Right atrium auricular region (tissue), 2 donors: Measurements from ENCODE around the gene FAM222A. TPM values are rescaled to one million over a fixed set of nuclear protein-coding genes. Genes with fewer than 3 reads are reported as not detected.

ENCODE experiments used
- DNase-seq: peaks from one replicate; pipeline ENCODE4 v3.0.0-alpha.2; 2019; ENCODE audit warnings: low spot score
- H3K27ac ChIP-seq, 2 donors: fragments of 200-600 bp; sonication (generic); 1 replicate in 1 of 2; 2 replicates in 1 of 2; pipeline ENCODE4 v1.5.1; 2016 to 2019
- H3K27me3 ChIP-seq, 2 donors: fragments of 200-600 bp; sonication (generic); one replicate each; pipeline versions ENCODE4 v1.5.1 to v1.6.0; 2017 to 2019
- H3K36me3 ChIP-seq: fragments of 200-600 bp; sonication (generic); one replicate; pipeline ENCODE4 v1.5.1; 2016
- H3K4me1 ChIP-seq, 2 donors: fragments of 200-600 bp; sonication (generic); one replicate each; pipeline versions ENCODE4 v1.5.1 to v1.6.0; 2017 to 2019
- H3K4me3 ChIP-seq, 2 donors: fragments of 200-600 bp; sonication (generic); 1 replicate in 1 of 2; 2 replicates in 1 of 2; pipeline ENCODE4 v1.5.1; 2017 to 2019; ENCODE audit warnings: mild to moderate bottlenecking in 1 of 2, moderate library complexity in 1 of 2
- H3K9me3 ChIP-seq, 2 donors: fragments of 200-600 bp; sonication (generic); one replicate each; pipeline ENCODE4 v1.5.1; 2019
- total RNA-seq, 2 donors: library from RNA; depleted of rRNA; stranded (reverse); fragments of >200 nt; gene quantifications; one replicate each; pipeline ENCODE4 v1.1.0, GENCODE V29; 2016
- TF ChIP-seq, protein P1 (sequence below), 2 donors: fragments of 200-600 bp; sonication (generic); IDR thresholded peaks; one replicate each; pipeline ENCODE4 v1.5.1; 2019; ENCODE audit warnings: antibody characterized with exemption in 2 of 2

FAM222A gene
- total RNA-seq, 2 donors from 2014 or later, result 23.6 to 32.4 TPM

DNA sequence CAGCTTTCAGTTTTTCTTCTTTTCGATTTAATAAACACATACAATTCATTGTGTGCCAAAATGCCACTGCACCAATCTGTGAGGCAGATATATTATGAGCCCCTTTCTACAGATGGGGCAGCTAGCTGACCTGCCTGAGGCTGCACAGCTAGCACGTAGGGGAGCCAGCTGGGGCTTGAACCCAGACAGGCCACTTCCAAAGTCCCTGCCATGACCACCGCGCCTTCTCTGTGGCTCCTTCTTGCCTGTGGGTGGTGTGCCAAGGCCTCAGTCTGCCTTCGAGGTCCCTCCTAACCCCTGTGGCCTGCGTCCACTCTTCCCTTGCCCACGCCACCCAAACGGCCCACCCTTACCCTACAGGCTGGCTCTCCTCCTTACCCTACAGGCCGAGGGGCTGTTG, 16.2 kb downstream of the FAM222A start:
- TF ChIP-seq, protein P1, sequence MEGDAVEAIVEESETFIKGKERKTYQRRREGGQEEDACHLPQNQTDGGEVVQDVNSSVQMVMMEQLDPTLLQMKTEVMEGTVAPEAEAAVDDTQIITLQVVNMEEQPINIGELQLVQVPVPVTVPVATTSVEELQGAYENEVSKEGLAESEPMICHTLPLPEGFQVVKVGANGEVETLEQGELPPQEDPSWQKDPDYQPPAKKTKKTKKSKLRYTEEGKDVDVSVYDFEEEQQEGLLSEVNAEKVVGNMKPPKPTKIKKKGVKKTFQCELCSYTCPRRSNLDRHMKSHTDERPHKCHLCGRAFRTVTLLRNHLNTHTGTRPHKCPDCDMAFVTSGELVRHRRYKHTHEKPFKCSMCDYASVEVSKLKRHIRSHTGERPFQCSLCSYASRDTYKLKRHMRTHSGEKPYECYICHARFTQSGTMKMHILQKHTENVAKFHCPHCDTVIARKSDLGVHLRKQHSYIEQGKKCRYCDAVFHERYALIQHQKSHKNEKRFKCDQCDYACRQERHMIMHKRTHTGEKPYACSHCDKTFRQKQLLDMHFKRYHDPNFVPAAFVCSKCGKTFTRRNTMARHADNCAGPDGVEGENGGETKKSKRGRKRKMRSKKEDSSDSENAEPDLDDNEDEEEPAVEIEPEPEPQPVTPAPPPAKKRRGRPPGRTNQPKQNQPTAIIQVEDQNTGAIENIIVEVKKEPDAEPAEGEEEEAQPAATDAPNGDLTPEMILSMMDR (IDR thresholded peaks at IDR 0.05), result no peak
- Histone ChIP-seq H3K36me3 (no peaks in the 10 kb centered on the region), H3K27ac (no peak overlapping the region), H3K4me3 (no peak overlapping the region), H3K27me3 (no peaks in the 10 kb centered on the region), H3K4me1 (peaks cover 0 to 13% of the 10 kb centered on the region in 2 donors), H3K9me3 (no peaks in the 10 kb centered on the region)
- no peak for DNase-seq

DNA sequence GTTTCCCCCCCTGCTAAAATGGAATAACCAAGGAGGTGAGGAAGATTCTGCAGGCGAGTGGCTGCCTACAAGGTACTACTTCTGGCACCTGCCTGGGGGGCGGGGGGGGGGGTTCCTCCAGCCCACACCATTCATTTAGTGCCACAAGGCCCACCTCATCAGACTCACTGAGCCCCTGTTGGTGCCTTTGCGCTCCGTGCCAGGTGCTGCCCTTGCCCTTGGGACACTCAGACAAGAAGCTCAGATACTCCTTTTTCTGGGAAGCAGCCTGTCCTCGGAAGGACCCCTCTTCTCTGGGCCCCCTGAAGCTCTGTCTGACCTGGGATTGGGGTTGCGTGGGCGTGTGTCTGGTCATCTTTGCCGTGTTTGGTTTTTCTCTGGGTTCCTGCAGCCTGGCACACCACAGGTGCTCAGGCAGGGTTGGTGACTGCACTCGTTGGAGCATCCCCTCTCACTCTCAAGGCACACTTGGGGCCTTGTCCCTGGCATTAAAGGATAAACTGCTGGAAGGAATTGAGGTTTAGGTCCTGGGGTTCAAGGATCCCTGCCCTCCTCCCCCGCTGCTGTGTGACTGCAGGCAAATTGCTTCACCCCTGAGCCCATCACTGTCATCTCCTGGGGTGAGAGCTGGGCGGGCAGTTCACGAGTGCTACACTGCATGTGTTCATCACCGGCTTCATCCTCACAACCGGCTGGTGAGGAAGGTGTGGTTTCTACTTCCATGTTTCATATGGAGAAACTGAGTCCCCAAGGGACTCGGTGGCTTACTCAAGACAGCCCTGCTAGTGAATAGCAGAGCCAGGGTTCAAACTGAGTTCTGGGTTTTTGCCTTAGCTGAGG, 16.9 kb downstream of the FAM222A start:
- Histone ChIP-seq H3K4me1 (peaks cover 0 to 20% of the 10 kb centered on the region in 2 donors), H3K27me3 (no peaks in the 10 kb centered on the region), H3K36me3 (no peaks in the 10 kb centered on the region), H3K9me3 (no peaks in the 10 kb centered on the region), H3K27ac (no peak overlapping the region), H3K4me3 (no peak overlapping the region)
- DNase-seq, result no peak
- TF ChIP-seq, protein P1 (IDR thresholded peaks at IDR 0.05), result no peak

DNA sequence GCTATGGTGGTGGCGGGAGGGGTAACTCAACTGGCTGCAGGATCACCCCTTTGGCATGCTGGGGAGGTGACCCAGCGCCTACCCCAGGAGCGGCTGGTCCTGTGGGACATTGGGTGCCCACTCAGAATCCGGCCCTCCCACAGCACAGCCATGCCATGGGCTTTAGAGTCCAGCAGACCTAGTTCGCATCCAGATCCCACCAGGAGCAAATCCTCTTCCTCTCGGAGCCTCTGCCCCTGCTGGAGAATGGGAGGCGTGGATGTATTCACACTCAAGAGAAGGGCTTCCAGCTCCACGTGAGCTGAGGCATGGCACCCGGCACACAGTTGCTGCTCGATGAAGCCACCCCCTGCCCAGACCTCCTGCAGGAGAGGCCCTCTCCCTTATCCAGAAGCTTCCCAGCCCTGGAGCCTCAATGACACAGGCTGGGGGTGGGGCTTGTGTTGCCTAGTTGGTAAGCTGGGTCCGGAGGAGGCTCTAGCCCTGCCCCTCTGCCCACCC, 17.7 kb downstream of the FAM222A start:
- no peak for DNase-seq

DNA sequence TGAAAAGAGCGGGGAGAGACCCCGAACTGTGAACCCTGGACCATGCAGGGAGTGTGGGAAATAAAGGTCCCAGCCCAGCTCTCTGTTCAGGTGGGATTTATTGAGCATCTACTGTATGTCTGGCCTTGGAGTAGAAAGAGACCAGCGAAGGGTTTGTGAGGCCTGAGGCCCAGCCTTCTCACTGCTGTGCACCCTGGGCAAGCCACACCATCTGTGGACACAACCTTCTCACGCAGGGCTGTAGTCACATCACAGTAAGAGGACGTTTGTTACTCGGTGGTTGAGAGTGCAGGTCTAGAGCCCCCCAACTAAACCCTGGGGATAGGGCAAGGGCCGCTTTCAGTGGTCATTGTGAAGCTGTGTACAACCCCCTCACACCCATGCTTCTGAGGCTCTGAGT, 18.2 kb downstream of the FAM222A start:
- DNase-seq, result no peak
- Histone ChIP-seq H3K27ac (no peak overlapping the region), H3K4me3 (no peak overlapping the region), H3K4me1 (peaks cover 0 to 25% of the 10 kb centered on the region in 2 donors), H3K36me3 (no peaks in the 10 kb centered on the region), H3K27me3 (no peaks in the 10 kb centered on the region), H3K9me3 (no peaks in the 10 kb centered on the region)
- TF ChIP-seq, protein P1 (IDR thresholded peaks at IDR 0.05), result no peak

More for the DNA sequence above, 17.7 kb downstream of the FAM222A start:
- TF ChIP-seq, protein P1 (IDR thresholded peaks at IDR 0.05), result no peak
- Histone ChIP-seq H3K36me3 (no peaks in the 10 kb centered on the region), H3K27me3 (no peaks in the 10 kb centered on the region), H3K4me1 (peaks cover 0 to 27% of the 10 kb centered on the region in 2 donors), H3K27ac (no peak overlapping the region), H3K4me3 (no peak overlapping the region), H3K9me3 (no peaks in the 10 kb centered on the region)

DNA sequence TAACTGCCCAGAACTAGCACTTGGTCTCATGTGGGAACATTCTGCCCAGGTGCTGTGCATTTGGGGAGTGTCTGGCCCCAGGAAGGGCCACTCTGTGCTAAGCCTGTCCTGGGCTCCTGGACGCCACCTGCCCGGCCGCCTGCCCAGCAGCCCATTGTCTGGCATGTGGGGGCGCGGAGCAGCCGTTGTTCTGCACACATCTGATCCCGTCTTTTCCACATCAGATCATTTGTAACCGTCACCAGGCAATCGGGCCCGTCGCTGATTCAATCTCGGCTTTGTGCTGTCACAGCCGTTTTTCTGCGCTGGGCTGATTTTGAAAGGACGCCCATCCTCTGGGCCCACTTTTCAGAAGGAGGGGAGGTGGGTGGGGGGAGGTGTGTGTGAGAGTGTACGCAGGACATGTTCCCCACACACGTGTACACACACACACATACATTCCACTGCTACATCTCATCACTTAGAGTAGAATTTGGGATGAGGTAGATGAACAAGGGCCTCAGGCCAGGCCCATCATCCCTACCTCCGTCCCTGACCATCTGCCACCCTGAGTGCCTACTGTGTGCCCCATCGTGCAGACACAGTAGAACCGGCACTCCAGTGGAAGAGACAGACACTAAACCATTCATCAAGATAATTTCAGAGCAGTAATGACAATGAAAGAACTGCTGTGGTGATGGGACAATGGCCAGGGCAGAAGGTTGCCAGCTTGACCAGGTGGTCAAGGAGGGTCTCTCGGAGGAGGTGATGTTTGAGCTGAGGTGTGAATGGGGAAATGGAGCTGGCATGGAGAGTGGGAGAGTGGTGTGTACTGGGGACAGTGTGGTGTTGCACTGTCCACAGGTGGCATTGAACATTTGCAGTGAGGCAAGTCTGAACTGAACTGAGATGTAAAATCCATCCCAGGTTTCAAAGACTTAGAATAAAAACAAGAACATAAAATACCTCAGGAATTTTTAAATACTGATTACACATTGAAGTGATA, 19.0 kb downstream of the FAM222A start:
- TF ChIP-seq, protein P1 (IDR thresholded peaks at IDR 0.05), result no peak
- Histone ChIP-seq H3K27ac (no peak overlapping the region), H3K4me1 (peaks cover 0 to 20% of the 10 kb centered on the region in 2 donors), H3K27me3 (no peaks in the 10 kb centered on the region), H3K9me3 (no peaks in the 10 kb centered on the region), H3K36me3 (no peaks in the 10 kb centered on the region), H3K4me3 (no peak overlapping the region)
- DNase-seq, result no peak
